Endothelial cell of umbilical vein (primary cell): ENCODE data around the gene FER.

Experiments
- EZH2 ChIP-seq: IDR thresholded peaks from 2 replicates; pipeline ENCODE4 v1.6.1; 2012; ENCODE audit warnings: borderline replicate concordance, low read depth, mild to moderate bottlenecking, moderate library complexity, low read length, inconsistent platforms; ENCODE audit not compliant: severe bottlenecking
- FOS ChIP-seq: IDR thresholded peaks from 2 replicates; pipeline ENCODE4 v1.6.1; 2011; ENCODE audit warnings: mild to moderate bottlenecking, low read length, moderate library complexity, borderline replicate concordance; ENCODE audit not compliant: insufficient read depth
- JUN ChIP-seq: IDR thresholded peaks from 2 replicates; pipeline ENCODE4 v1.6.1; 2011; ENCODE audit warnings: borderline replicate concordance, low read depth; ENCODE audit not compliant: insufficient read length, insufficient read depth
- MAX ChIP-seq: IDR thresholded peaks from 2 replicates; pipeline ENCODE4 v1.6.1; 2011; ENCODE audit not compliant: insufficient read depth, insufficient read length
- POLR2A ChIP-seq: IDR thresholded peaks from 2 replicates; pipeline ENCODE4 v1.6.1; 2012; ENCODE audit warnings: low read depth, mild to moderate bottlenecking, control low read depth, low read length
- POLR2AphosphoS5 ChIP-seq: IDR thresholded peaks from 2 replicates; pipeline ENCODE4 v1.6.1; 2012; ENCODE audit warnings: low read depth, mild to moderate bottlenecking, control low read depth, low read length, moderate library complexity; ENCODE audit not compliant: insufficient read depth
- TF ChIP-seq, protein P1 (sequence below), 2 donors: IDR thresholded peaks; 1 replicate in 1 of 2; 2 replicates in 1 of 2; pipeline ENCODE4 v1.5.1; 2011; ENCODE audit warnings: low read length in 2 of 2, mild to moderate bottlenecking in 2 of 2, moderate library complexity in 2 of 2, control low read depth in 1 of 2, inconsistent platforms in 1 of 2, low read depth in 1 of 2; ENCODE audit not compliant: insufficient read depth in 1 of 2; ENCODE audit errors: extremely low read depth in 1 of 2

GRCh38 chr5:109230369-109230768 lies 482.7 kb downstream of the FER start:
- TF ChIP-seq POLR2A (no peak), EZH2 (no peak), POLR2AphosphoS5 (no peak), MAX (no peak), JUN (no peak), FOS (no peak)
- TF ChIP-seq, protein P1, sequence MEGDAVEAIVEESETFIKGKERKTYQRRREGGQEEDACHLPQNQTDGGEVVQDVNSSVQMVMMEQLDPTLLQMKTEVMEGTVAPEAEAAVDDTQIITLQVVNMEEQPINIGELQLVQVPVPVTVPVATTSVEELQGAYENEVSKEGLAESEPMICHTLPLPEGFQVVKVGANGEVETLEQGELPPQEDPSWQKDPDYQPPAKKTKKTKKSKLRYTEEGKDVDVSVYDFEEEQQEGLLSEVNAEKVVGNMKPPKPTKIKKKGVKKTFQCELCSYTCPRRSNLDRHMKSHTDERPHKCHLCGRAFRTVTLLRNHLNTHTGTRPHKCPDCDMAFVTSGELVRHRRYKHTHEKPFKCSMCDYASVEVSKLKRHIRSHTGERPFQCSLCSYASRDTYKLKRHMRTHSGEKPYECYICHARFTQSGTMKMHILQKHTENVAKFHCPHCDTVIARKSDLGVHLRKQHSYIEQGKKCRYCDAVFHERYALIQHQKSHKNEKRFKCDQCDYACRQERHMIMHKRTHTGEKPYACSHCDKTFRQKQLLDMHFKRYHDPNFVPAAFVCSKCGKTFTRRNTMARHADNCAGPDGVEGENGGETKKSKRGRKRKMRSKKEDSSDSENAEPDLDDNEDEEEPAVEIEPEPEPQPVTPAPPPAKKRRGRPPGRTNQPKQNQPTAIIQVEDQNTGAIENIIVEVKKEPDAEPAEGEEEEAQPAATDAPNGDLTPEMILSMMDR (IDR thresholded peaks at IDR 0.05; ENCODE audit: extremely low read depth in 1 of 2, insufficient read depth in 1 of 2, low read depth in 1 of 2, low read length in 2 of 2): no peak
